HG03520 (cell line): ENCODE measurements around the gene TRMT61A.

Experiments used
- ATAC-seq: cut with Tn5 transposase; IDR thresholded peaks from one replicate; pipeline ENCODE4 v1.9.1; 2021; ENCODE audit warnings: mild to moderate bottlenecking, moderate library complexity; ENCODE audit not compliant: unreplicated experiment

The TRMT61A gene

DNA sequence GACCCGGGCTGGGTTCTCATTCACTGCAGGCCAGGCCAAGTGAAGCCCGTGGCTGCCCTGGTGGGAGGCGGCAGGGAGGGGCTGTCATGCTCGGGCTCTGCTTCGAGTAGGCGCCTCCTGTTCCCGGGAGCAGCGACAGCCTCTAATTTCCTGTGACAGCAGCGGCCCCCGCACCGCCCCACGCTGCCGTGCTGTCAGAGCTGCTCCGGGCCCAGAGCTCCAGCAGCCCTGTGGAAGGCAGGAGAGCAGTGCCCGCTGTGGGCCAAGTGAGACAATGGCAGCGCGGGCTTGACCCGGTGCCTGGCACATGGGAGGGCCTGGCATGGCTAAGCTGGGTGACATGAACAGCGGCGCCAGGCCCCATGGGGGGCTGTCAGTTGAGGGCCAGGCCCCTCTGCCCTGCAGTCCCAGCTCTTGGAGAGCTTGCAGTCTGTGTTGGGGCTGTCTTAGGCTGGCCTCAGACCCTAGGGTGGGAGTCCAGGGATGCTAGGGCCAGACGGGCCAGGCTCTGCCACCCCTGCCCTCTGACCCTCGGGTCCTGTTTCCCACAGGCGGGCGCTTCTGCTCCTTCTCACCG is 5.1 kb downstream of the TRMT61A start:
- ATAC-seq: no peak

DNA sequence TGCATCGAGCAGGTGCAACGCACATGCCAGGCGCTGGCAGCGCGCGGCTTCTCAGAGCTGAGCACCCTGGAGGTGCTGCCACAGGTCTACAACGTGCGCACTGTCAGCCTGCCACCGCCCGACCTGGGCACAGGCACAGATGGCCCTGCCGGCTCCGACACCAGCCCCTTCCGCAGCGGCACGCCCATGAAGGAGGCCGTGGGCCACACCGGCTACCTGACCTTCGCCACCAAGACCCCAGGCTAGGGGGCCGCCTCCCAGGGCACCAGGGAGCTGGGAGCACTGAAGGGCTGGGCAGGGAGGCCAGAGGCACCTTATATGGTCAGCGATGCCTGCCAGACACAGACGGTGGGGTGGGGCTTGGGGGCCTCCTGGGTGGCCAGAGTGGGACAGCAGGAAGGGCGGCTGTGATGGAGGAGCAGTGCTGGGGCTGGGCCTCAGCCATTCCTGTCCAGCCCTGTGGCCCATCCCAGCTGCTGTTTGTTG is 5.6 kb downstream of the TRMT61A start:
- ATAC-seq: no peak

DNA sequence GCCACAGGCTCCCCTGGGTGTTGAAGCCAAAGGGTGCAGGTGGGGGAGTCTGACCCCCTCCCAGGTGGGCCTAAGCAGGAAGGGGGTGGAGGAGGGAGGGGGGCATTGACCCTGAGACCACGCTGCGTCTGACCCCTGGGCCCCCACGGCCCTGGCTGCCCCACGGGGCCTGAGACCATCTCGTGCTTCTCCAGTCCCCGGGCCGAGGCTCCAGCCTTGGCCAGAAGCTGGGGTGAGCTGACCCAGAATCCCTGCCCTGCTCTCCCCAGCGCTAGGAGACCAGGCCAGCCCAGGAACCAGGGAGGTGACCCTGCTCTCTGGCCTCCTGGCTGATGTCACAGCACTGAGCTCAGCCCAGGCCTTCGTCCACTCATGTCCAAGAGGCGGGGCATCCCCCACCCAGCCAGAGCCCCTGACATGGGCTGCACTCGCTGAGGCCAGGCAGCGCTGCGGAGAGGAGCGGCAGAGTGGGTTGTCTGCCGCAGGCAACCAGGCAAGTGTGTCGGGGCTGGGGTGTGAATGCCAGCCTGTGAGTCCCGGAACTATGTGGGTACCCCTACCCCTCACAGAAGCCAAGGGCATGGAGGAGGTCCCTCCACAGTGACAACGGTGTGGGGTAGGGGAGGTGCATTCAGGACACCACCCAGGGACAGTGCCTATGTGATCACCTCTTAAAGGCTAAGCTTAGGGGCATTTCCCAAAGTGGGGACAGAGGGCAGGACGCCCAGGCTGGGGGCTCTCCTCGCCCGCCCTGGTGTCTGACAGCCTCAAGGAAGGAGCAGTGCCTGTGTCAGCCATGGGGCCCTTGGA is 6.3 kb downstream of the TRMT61A start:
- no peak for ATAC-seq

DNA sequence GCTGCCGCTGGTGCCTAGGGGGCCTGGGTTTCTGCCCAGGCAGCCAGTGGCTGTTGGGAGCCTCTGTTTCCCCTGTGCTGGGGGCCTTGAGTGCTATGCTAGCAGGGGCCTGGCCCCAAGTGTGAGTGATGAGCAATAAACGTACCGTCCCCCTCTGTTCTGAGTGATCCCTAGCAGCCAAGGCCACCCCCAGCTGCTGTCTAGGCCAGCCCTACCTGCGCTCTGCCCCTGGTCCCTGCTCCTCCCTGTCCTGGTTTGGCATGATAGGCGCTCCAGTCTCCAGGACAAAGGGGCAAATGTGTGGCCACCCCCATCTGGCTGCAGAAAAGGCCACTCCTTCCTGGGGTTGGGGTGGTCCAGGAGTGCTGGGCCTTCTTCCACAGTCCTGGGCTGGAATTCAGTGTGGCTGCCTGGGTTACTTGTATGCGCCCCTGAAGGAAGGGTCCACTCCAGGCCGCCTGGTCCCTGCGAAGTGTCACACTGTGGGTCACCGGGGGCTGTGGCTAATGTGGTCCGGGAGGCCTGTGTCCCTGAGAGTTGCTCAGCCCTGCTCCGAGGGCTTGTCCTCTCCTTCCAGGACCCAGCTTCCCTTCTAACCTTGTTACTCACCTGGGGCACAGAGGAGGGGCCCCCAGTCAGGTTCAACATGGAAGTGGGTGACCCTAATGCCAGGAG is 7.0 kb downstream of the TRMT61A start:
- ATAC-seq: no peak

DNA sequence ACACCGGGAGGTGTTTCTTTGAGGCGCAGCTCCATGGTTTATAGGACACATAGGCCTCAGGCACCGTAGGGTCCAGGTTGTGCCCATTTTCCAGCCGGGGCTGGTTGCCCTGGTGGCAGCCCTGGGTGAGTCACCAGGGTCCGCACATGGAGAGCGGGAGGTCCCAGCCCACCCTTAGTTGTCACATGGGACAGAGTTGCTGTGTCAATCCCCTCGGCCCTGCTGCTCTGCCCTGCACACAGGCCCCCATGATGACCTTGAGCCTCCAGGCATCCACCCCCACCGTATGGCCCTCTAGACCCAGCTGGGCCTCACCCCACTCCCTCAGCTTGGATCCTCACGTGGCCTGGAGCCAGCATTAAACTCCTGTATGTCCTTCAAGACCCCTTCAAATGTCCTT is 7.7 kb downstream of the TRMT61A start:
- no peak for ATAC-seq

DNA sequence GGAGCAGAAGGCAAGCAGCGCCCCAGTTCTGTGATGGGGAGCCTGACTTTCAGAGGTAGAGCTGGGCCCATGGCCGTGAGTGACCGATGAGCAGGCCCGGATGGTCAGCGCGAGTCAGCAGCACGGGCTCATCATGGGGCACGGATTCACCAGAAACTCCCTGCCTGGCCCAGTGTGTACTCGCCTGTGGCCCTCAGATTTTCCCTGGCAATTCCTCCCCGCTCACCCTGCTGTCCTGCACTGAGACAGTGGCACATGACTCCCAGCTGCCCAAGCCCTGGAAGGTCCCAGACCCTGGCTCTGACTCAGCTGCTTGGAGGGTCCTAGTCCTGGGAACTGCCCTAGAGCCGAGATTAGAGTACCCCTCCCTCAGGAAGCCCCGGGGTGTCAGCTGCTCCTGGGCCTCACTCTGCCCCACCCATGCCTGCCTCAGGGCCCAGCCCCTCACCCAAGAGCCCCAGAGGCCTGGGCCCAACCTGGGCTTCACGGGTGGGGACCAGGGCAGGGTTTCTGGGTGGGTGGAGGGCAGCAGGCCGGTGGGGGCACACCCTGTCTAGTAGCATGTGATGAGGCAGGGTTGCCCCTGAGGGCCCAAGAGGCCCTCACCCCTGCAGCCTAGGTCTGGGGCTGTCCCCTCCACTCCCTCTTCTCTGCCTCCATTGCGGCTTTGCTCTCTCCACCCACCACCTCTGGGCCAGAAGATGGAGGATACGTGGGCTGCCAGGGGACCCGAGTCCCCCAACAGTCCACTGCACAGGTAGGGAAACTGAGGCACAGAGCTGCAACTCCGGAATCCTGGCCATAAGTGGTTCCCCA is 8.4 kb downstream of the TRMT61A start:
- ATAC-seq: no peak

DNA sequence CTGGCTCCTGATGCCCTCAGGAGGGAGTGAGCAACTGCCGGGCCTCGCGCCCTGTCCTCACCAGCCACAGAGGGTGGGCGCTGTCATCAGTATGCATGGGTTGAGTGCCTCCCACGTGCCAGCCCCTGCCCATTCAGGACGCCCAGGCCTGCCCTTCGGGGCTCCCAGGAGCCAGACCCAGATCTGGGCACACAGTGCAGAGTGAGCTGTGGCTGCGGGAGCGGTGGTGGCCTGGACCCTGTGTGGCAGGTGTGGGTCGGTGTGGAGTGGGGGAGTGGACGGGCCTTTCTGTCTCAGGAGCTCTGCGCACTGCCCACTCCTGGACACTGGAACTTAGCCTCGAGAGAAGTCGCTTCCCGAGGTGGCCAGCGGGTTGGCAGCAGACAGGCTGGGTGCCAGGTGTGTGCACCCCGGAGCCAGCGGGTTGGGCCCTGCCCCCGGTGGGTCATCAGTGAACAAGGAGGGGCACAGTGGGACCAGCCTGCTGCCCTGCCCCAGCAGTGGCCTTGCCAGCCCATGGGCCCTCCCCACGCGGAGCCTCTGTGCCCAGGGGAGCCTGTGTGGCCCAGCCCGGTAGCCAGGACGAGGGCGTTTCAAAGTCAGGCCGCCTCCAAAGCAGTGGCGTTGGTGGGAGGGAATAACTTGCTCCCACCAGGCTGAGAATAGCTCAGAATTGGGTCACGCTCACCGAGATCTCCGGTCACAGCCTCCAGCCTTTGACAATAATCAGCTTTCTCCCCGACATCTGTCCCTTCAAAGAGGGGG is 9.5 kb downstream of the TRMT61A start:
- no peak for ATAC-seq

DNA sequence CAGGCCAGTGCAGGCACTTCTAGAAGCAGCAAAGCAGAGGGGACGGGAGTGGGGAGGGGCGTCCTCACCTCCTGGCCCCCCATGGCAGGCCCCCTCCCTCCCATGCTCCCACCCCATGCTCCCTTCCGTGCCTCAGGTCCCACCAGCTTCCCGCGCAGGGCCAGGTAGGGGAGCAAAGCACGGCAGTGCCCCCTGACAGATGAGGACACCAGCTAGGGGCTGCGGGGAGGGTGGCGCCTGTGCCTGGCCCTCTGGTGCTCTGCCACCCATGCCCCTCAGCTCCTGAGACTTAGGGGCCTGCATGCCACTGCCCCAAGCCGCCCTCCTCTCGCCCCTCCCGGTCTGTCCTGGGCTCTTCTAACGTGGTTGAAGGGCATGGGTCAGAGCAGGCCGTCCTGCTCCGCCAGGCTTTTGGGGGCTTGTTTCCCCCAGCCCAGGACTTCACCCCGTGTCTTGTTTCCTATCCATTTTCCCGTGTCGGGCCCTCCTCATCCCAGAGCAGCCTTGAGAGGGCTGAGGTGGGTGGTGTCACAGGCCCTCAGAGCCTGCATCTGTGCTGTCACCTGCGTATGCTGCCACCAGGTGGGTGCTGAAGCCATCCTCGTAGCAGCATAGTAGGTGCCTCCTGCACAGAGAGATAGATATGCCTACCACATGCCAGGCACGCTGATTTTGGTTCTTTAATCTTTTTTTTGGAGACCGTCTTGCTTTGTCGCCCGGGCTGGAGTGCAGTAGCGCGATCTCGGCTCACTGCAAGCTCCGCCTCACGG is 10.2 kb downstream of the TRMT61A start:
- ATAC-seq: no peak

DNA sequence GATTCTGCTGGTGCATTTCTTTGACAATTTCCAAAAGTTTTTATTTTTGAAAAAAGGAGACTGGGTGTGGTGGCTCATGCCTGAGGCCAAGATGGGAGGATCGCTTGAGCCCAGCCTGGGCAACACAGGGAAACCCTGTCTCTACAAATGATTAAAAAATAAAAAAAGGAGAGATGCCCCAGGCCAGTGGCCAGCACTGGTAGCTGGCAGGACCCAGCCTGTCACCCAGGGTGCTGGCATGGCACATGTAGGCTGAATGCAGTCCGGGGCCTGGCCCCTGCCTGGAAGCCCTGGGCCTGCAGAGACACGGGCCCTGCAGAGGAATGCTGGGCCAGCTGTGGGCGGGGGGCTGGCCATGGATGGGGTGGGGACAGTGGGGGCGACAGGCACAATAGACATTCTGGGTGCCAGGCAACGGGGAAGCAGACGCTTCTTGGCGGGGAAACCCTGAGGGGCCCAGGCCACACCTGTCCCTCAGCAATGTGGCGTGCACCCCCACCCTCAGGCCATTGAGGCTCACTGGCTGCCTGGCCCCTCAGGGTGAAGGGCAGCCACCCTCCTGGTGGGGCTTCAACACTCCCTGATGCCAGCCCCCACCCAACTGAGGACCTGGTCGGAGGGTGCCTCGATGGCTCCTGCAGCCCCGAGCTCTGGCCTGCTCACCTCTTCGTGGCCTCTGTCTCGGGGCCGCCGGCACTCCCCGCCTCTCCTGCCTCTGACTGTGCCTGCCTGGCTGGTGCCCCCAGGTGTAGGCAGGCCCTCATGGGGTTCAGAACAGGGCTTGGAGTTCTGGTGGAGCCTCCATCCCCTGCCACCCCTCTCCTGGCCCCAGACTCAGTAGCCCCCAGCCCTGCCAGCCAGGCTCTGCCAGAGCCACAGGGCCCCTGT is 12.1 kb downstream of the TRMT61A start:
- no peak for ATAC-seq

DNA sequence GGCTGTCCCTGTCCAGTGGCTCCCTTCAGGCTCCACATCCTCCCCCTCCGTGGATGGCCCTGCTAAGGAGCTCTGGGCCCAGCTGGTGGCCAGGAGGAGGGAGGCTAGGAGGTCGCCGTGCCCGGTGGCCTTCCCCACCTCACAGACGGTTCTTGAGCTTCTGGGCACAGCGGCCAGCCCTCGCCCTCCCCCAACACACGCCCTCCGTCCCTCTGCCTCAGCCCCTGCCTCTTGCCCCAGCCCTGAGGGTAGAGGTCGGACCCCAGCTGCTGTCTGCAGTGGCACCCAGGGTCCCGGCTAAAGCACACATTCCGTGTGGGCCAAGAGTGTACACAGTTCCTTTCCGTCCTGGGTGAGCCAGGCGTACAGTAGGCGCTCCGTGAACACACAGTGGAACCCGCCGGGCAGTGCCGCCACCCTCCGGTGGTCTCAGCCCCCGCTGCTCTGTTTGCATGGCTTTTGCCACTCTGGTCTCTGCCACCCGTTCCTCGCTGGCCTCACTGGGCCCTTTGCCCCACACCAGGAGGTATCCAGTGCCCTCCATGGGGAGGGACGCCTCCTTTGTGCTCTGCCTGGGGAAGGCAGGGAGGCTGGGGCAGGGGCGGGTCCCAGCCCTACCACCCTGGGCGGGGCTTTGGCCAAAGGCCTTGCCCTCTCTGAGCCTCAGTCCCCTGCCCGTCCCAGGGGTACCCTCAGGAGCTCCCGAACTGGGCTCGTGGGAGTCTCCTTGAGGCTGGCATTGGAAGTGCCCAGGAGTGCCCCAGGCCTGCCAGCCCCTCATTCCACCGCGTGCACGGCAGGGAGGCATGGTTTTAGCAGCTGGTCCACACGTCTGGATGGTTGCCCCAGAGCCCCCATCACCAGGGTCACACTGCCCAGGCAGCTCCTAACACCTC is 13.0 kb downstream of the TRMT61A start:
- ATAC-seq: no peak

DNA sequence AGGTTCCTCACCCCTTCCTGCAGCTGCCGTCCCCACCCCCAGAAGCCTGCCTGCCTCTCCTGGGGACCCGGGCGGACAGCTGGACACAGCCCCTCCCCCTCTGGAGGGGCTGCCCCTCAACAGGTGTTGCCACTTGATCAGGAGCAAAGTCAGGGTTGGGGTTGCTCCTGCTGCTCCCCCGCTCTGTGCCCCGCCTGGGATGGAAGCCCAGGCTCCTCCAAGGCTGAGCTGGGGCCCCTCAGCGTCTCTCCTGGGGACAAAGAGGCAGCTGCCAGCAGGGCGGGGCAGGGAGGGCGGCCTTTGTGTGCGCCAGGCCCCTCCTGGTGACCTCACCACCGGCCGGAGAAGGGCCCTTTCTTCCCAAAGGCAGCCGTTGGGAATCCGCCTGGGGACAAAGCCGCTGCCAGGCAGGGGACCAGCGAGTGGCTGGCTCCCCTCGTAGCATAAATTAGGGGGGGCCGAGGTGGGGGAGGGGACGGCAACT is 13.7 kb downstream of the TRMT61A start:
- ATAC-seq: no peak

DNA sequence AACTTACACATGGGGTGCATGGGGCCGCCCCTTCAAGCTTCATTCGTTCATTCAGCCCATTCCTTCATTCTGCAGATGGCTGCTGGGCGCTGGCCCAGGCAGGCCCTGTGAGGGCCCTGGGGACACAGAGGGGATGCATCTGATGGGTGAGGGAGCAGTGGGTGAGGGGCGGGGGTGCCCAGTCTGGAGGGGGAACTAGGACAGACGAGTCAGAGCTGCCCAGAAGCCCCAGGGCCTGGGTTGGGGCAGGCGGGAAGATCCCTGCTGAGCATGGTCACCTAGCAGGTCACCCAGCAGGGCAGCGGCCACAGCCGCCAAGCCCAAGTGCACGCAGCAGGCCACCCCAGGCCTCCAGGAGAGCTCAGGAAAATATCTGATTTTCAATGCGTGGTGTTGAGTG is 14.1 kb downstream of the TRMT61A start:
- no peak for ATAC-seq

DNA sequence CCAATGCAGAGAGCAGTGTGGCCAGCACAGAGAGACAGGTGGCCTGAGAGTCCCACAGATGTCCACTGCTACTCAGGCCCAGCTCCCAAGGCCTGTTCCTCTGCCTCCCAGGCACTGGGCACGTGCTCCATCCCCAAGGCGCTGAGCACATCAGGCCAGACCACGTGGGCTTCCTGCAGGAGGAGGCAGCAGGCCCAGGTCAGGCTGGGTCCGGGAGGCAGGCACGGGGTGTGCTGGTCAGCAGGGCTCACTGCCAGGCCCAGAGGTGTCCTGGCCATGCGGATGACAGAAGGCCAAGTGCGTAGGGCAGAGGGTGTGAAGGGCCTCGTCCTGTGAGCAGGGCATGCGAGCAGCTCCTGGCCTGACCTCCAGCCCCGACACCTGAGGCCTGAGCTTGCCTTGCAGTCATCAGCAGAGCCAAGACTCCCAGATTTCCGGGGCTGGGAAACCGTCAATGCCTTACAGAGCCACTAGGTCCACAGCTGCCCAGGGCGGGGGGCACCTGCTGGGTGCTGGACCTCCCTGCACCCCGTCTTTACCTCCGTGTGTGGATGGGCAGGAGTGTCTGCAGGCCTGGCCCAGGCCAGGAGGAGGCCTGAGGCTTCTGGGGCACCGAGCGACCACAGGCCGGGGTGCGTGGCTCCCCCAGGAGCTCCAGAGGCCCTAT is 14.9 kb downstream of the TRMT61A start:
- ATAC-seq: no peak

DNA sequence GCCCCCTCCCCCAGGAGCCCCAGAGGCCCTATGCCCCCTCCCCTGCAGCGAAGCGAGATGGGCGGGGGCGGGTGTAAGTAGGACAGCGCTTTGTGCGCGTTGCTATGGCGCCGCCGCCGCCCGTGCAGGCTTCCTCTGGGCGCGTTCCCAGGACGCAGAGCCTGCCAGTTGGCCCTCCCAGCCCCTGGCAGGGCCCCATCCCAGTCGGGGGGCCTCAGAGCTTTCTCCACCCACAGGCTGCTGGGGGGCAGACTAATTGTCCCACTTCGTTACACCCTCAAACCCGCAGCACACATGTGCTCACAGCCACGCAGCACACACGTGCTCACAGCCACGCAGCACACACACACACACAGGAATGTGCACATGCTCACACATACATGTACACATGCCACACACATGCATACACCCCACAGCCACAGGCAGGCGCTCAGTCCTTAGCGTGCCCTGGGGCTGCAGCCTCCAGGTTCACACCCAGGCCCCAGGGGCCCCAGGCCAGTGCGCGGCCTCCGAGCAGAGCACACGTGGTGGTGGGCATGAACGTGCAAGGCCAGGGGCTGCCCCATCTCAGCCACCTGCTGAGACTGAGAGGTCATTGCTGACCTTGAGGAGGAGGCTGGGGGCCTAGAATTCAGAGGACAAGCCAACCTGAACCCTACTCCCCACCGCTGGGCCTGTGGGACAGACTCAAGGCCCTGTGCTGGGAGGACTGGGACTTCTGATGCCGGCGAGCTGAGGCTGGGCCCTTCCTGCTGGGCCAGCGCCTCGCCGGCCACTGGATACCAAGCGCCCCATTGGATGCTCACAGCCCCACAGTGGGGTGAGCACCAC is 15.6 kb downstream of the TRMT61A start:
- ATAC-seq: no peak

DNA sequence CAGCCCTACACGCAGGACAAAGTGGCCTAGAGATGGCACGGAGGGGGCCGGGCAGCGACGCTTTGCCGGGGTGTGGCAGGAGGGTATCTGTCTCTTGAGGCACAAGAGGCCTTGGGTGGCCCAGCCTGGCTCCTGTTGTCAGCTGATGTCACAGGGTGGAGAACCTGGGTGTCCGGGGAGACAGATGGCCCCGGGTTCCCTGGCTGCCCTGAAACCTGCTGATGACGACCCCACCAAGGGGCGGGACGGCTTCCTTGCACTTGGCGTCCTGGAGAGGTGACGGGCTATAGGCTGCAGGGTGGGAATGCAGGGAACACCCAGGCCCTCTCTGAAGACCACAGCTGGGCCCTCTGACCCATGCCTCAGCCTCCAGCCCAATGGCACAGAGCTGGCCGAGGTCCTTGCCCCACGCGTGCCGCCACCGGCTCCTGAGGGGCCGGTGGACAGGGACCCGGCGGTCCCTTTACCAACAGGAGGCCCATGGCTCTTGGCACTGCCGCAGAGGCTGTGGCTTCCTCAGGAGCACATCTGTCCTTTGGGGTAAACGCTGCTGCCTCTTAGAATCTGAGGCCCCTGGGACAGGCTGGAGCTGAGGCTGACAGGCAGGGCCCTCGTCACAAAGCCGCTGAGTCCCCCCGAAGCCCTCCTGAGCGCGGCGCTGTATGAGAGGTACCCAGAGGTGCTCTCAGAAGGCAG is 16.4 kb downstream of the TRMT61A start:
- no peak for ATAC-seq
